Stimulated activated CD8-positive, alpha-beta memory T cell treated with anti-CD3 and anti-CD28 coated beads, Interleukin-7, amount 100 ng/mL, for 24 hours (primary cell): ENCODE results near the gene DOC2B.
"Not testable (repeated sequence)": the region's sequence is repeated elsewhere in the genome, so short reads cannot be mapped to it uniquely, and the experiment has no call there.

ENCODE experiments used
- DNase-seq: peaks from one replicate; pipeline ENCODE4 v3.0.0-alpha.2; 2020; ENCODE audit warnings: low read depth

DOC2B gene

GRCh38 chr17:181245-182049 is at the start of gene DOC2B:
Gene DOC2B, minus strand, starts transcription at chr17:181650. Its CDS starts 171 bp downstream, at chr17:181479.
- no peak for DNase-seq

- no peak for DNase-seq
Measured at GRCh38 chr17:230395-230770, 48.9 kb upstream of the DOC2B start.

- no peak for DNase-seq
Measured at GRCh38 chr17:229709-230394, 48.4 kb upstream of the DOC2B start.

- DNase-seq = no peak
Measured at GRCh38 chr17:228951-229708, 47.7 kb upstream of the DOC2B start.

GRCh38 chr17:227946-228615 is 46.6 kb upstream of the DOC2B start:
- DNase-seq = no peak

- DNase-seq = no peak
Measured at GRCh38 chr17:227078-227945, 45.9 kb upstream of the DOC2B start.

- no peak for DNase-seq
Measured at GRCh38 chr17:226108-227077, 44.9 kb upstream of the DOC2B start.

- DNase-seq = no peak
Measured at GRCh38 chr17:225551-225950, 44.1 kb upstream of the DOC2B start.

GRCh38 chr17:224576-224975 is 43.1 kb upstream of the DOC2B start:
- DNase-seq = not testable (repeated sequence)

- no peak for DNase-seq
Measured at GRCh38 chr17:223723-224471, 42.4 kb upstream of the DOC2B start.

GRCh38 chr17:222172-222571 is 40.7 kb upstream of the DOC2B start:
- DNase-seq = no peak

GRCh38 chr17:219696-220095 is 38.2 kb upstream of the DOC2B start:
- no peak for DNase-seq

- no peak for DNase-seq
Measured at GRCh38 chr17:218432-219110, 37.1 kb upstream of the DOC2B start.

- DNase-seq = no peak
Measured at GRCh38 chr17:216625-217024, 35.2 kb upstream of the DOC2B start.

- not testable (repeated sequence) for DNase-seq
Measured at GRCh38 chr17:215563-216478, 34.4 kb upstream of the DOC2B start.

- no peak for DNase-seq
Measured at GRCh38 chr17:214881-215331, 33.5 kb upstream of the DOC2B start.

GRCh38 chr17:213286-214105 is 32.0 kb upstream of the DOC2B start:
- DNase-seq = no peak
